Gastroesophageal sphincter (tissue), 4 donors: Measurements from ENCODE around the gene IRF2. TPM values are rescaled to one million over a fixed set of nuclear protein-coding genes. Genes with fewer than 3 reads are reported as not detected.

ENCODE experiments used
- ATAC-seq: fragments of 150-250 bp; one replicate; pipeline ENCODE4 v1.9.1; 2016; ENCODE audit warnings: mild to moderate bottlenecking, moderate library complexity
- H3K27ac ChIP-seq, 4 donors: fragments of 200-600 bp; sonication (generic) in 3 of 4; 1 replicate in 3 of 4; 2 replicates in 1 of 4; pipeline ENCODE4 v1.5.1; 2016 to 2019
- H3K27me3 ChIP-seq: fragments of 200-600 bp; sonication (generic); one replicate; pipeline ENCODE4 v1.5.1; 2019
- H3K36me3 ChIP-seq, 2 donors: fragments of 200-600 bp; sonication (generic); one replicate each; pipeline ENCODE4 v1.5.1; 2019; ENCODE audit warnings: control low read depth in 1 of 2
- H3K4me1 ChIP-seq, 3 donors: fragments of 200-600 bp; sonication (generic); 1 replicate in 2 of 3; 2 replicates in 1 of 3; pipeline ENCODE4 v1.5.1; 2016 to 2019; ENCODE audit warnings: control low read depth in 2 of 3
- H3K4me3 ChIP-seq, 2 donors: fragments of 200-600 bp; sonication (generic); one replicate each; pipeline ENCODE4 v1.5.1; 2019; ENCODE audit warnings: mild to moderate bottlenecking in 1 of 2, moderate library complexity in 1 of 2
- H3K9me3 ChIP-seq, 3 donors: fragments of 200-600 bp; sonication (generic); one replicate each; pipeline ENCODE4 v1.5.1; 2017 to 2019; ENCODE audit warnings: control low read depth in 2 of 3
- EP300 ChIP-seq: sonication (generic); formaldehyde crosslinking; IDR thresholded peaks from one replicate; pipeline ENCODE4 v1.6.1; 2017; ENCODE audit warnings: antibody characterized with exemption, mild to moderate bottlenecking
- POLR2A ChIP-seq, 2 donors: fragments of 450-650 bp; IDR thresholded peaks; one replicate each; pipeline ENCODE4 v1.6.1; 2017; ENCODE audit warnings: antibody characterized with exemption in 2 of 2, mild to moderate bottlenecking in 2 of 2, moderate library complexity in 1 of 2
- POLR2AphosphoS5 ChIP-seq: sonication (generic); formaldehyde crosslinking; IDR thresholded peaks from one replicate; pipeline ENCODE4 v1.6.1; 2017; ENCODE audit warnings: antibody characterized with exemption
- WGBS, 2 donors: methylation state at CpG; one replicate each; pipeline ENCODE4 v1.1.5; 2018; ENCODE audit warnings: low coverage in 1 of 2; 5-methylcytosine and 5-hydroxymethylcytosine counted together
- total RNA-seq, 4 donors: library from RNA; depleted of rRNA; stranded (reverse); fragments of >200 nt; gene quantifications; one replicate each; pipeline ENCODE4 v1.1.0, GENCODE V29; 2016
- TF ChIP-seq, protein P1 (sequence below), 4 experiments: fragments of 200-600 bp in 2 of 4; fragments of 450-650 bp in 2 of 4; sonication (generic) in 1 of 4; IDR thresholded peaks; one replicate each; pipeline ENCODE4 v1.5.1; 2017 to 2019; ENCODE audit warnings: antibody characterized with exemption in 4 of 4, mild to moderate bottlenecking in 2 of 4, moderate library complexity in 2 of 4

The IRF2 gene
- total RNA-seq: 10 to 100 TPM; 34.1 to 41.7 (median 35.4) TPM

DNA sequence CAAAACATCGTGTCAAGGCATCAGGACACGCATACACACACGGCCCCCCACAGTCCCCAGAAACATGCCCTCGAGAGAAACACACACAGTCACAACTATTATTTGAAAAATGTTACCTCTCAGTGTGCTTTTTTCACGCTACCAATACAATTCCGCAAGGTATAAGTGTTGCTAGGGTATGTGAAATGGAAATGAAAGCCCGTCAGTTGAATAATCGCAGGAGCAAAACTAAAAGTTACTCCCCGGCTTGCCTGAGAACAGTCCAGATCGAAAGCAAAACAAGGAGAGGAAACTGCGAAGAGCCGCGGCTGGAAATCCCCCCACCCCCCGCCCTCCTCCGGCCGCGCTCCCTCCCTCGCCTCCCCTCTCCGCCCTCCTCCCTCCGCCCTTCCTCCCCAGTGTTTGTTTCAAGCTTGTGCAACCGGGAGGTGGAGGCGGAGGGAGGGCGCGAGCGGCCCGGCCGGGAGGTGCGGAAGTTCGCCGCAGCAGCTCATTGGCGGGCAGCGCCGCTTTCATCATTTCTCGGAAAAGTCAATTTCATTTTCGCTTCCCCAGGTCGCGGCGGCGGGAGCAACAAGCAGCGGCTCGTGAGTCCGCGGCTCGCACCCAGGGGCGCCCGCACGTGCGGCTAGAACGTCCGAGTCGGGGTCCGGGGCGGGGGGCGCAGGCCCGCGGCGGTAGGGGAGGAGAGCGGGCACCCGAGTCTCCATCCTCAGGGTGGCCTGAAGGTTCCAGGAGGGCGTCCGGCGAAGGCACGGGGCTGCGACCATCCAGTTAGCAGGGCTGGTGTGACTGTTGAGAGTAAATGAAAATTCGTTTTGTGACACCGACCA, at the start of gene IRF2:
Gene IRF2, minus strand, starts transcription at position 288 of the 833 bp plus-strand sequence. CDS start 45,486 bp downstream, outside the sequence.
- peaks cover 0 to 56% (median 31%) of the 10 kb centered on the region in 3 donors for H3K4me1 ChIP-seq

DNA sequence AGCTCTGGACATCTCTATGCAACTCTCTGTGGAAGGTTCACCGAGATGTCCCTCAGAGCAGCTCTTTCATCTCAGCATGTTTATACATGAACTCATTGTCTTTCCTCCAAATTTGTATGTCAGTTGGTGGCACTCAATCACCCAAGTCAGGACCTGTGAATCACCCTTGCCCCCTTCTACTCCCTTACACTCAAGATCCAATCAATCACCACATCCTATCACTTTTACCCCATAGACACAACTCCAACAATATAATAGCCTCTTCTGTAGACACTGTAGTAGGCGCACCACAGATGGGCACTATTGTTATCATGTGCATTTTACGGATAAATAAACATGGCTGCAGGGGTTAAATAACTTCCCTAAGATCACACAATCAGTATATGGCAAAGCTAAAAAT, 41.3 kb upstream of the IRF2 start:
- 92 to 94% methylated on average over 2 to 3 of the region's 3 CpGs for WGBS, 2 donors
- Histone ChIP-seq H3K36me3 (no peaks in the 10 kb centered on the region), H3K4me3 (no peak overlapping the region), H3K9me3 (no peaks in the 10 kb centered on the region), H3K27ac (no peak overlapping the region), H3K27me3 (no peaks in the 10 kb centered on the region), H3K4me1 (peaks cover 0 to 20% (median 4%) of the 10 kb centered on the region in 3 donors)
- no peak for TF ChIP-seq POLR2A (IDR thresholded peaks at IDR 0.05)
- TF ChIP-seq POLR2AphosphoS5: no peak
- TF ChIP-seq, protein P1, sequence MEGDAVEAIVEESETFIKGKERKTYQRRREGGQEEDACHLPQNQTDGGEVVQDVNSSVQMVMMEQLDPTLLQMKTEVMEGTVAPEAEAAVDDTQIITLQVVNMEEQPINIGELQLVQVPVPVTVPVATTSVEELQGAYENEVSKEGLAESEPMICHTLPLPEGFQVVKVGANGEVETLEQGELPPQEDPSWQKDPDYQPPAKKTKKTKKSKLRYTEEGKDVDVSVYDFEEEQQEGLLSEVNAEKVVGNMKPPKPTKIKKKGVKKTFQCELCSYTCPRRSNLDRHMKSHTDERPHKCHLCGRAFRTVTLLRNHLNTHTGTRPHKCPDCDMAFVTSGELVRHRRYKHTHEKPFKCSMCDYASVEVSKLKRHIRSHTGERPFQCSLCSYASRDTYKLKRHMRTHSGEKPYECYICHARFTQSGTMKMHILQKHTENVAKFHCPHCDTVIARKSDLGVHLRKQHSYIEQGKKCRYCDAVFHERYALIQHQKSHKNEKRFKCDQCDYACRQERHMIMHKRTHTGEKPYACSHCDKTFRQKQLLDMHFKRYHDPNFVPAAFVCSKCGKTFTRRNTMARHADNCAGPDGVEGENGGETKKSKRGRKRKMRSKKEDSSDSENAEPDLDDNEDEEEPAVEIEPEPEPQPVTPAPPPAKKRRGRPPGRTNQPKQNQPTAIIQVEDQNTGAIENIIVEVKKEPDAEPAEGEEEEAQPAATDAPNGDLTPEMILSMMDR (IDR thresholded peaks at IDR 0.05): no peak
- TF ChIP-seq EP300: no peak
- ATAC-seq: no peak

More for the DNA sequence above, at the start of gene IRF2:
- Histone ChIP-seq H3K27ac (peak within 1 kb of the TSS; percentile 94 to 100 (median 98)), H3K4me3 (peak within 1 kb of the TSS; percentile 82 to 95), H3K36me3 (no peaks in the 10 kb centered on the region), H3K27me3 (no peaks in the 10 kb centered on the region), H3K9me3 (no peaks in the 10 kb centered on the region)
- ATAC-seq: peak; percentile 93
- WGBS, 2 donors: 0% methylated on average over 10 to 21 of the region's 66 CpGs
- TF ChIP-seq POLR2A (IDR thresholded peaks at IDR 0.05): peak; percentile 94 to 96
- TF ChIP-seq, protein P1 (IDR thresholded peaks at IDR 0.05): peak in 3 of 4 experiments; percentile 17 to 49 (median 35)
- TF ChIP-seq POLR2AphosphoS5: peak; percentile 100
- TF ChIP-seq EP300: no peak

DNA sequence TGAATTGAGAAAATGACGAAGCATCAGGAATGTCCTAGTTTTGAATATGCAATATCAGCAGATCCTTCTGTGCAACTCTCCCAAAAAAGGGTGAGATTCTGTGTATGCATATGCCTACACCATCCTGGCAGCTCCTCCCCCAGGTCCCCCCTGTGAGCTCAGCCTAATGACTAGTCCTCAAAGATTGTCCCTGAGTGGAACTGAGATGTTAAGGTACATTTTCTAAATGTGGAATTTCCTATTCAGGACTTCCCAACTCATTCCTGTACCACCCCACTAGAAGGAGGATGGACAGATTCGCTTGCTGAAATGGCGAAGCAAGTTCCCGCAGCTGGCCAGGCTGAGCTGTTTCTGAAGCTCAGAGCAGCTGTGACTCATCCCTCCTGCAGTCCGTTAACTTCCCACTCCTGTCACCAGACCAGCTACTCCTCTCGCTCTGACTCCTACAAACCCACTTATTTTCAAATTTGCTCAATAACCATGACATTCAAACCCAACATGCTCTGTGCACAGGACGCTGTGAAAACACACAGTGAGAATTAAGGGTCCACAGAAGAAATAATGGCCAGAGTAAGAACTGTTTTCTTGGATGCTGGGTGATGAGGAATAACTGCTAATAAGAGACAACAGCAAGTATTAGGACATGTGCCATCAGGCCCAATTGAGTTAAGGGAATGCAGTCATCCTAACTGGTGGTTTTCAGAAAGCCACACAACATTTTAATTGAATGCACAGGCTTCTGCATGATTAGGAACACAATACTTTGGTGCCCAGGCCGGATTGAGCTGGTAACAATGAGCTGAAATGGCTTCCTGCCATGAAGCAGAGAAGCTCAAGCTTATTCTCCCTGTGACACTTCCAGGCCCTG, 40.0 kb upstream of the IRF2 start:
- Histone ChIP-seq H3K27me3 (no peaks in the 10 kb centered on the region), H3K9me3 (no peaks in the 10 kb centered on the region), H3K4me1 (peaks cover 0 to 20% (median 4%) of the 10 kb centered on the region in 3 donors), H3K4me3 (no peak overlapping the region), H3K27ac (peak overlapping the region in 3 of 4 donors; percentile 52 to 66 (median 64)), H3K36me3 (no peaks in the 10 kb centered on the region)
- TF ChIP-seq POLR2AphosphoS5: peak; percentile 31
- TF ChIP-seq, protein P1 (IDR thresholded peaks at IDR 0.05): no peak
- peak; percentile 94 for ATAC-seq
- 20 to 25% methylated on average over 4 to 7 of the region's 8 CpGs for WGBS, 2 donors

DNA sequence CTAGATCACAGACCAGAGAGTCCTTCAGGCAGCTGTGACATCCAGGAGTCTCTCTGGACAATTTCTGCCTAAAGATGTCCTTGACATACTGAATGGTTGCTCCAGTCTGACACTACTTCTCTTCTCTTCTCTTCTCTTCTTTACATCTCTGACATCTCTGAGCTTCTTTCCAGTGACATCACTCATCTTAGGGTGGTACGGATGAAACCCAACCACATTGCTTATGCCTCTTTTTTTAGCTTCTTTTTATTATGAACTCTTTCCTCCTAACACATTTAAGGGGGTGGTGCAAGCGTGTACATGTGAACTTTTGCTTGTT, 39.4 kb upstream of the IRF2 start:
- no peaks in the 10 kb centered on the region for H3K27me3 ChIP-seq
- H3K9me3 ChIP-seq: no peaks in the 10 kb centered on the region
- H3K36me3 ChIP-seq: no peaks in the 10 kb centered on the region
- WGBS, 2 donors: 35 to 60% methylated on average over 1 to 2 of the region's 2 CpGs
- peak overlapping the region in 2 of 4 donors; percentile 52 to 64 for H3K27ac ChIP-seq
- ATAC-seq: no peak
- peaks cover 0 to 20% (median 4%) of the 10 kb centered on the region in 3 donors for H3K4me1 ChIP-seq
- no peak overlapping the region for H3K4me3 ChIP-seq
- TF ChIP-seq, protein P1 (IDR thresholded peaks at IDR 0.05): no peak
- TF ChIP-seq POLR2A (IDR thresholded peaks at IDR 0.05): no peak
- no peak for TF ChIP-seq EP300
- no peak for TF ChIP-seq POLR2AphosphoS5
